HUES6 (cell line): ENCODE data around the gene DIS3L2.
"Not testable (repeated sequence)": the region's sequence is repeated elsewhere in the genome, so short reads cannot be mapped to it uniquely, and the experiment has no call there.

Experiments used
- H3K27ac ChIP-seq: 2 replicates; pipeline ENCODE4 v1.7.0; 2013; ENCODE audit warnings: low read depth, mild to moderate bottlenecking, low read length, inconsistent platforms
- H3K27me3 ChIP-seq: 2 replicates; pipeline ENCODE4 v1.6.1; 2013; ENCODE audit warnings: low read length; ENCODE audit not compliant: control insufficient read depth, insufficient read depth
- H3K36me3 ChIP-seq: 2 replicates; pipeline ENCODE4 v1.6.1; 2013; ENCODE audit warnings: low read length; ENCODE audit not compliant: control insufficient read depth, insufficient read depth
- H3K4me1 ChIP-seq: 2 replicates; pipeline ENCODE4 v1.6.1; 2013; ENCODE audit warnings: low read length; ENCODE audit not compliant: control insufficient read depth, insufficient read depth
- H3K4me3 ChIP-seq: 2 replicates; pipeline ENCODE4 v1.5.1; 2013; ENCODE audit warnings: low read depth, low read length
- H3K9ac ChIP-seq: one replicate; pipeline ENCODE4 v1.6.1; 2013; ENCODE audit warnings: mild to moderate bottlenecking, low read length
- H3K9me3 ChIP-seq: 2 replicates; pipeline ENCODE4 v1.6.1; 2013; ENCODE audit warnings: low read depth, low read length; ENCODE audit not compliant: control insufficient read depth, insufficient read depth

The DIS3L2 gene

GRCh38 chr2:232353660-232354059 lies 392.1 kb downstream of the DIS3L2 start:
- peaks cover 36% of the 10 kb centered on the region for H3K27me3 ChIP-seq
- no peaks in the 10 kb centered on the region for H3K4me1 ChIP-seq
- no peak overlapping the region for H3K9ac ChIP-seq
- H3K36me3 ChIP-seq, result no peaks in the 10 kb centered on the region
- no peak overlapping the region for H3K4me3 ChIP-seq
- H3K9me3 ChIP-seq, result peaks cover 12% of the 10 kb centered on the region
- no peak overlapping the region for H3K27ac ChIP-seq

- no peak overlapping the region for H3K4me3 ChIP-seq
- H3K36me3 ChIP-seq, result no peaks in the 10 kb centered on the region
- no peak overlapping the region for H3K9ac ChIP-seq
- no peak overlapping the region for H3K27ac ChIP-seq
- peaks cover 36% of the 10 kb centered on the region for H3K27me3 ChIP-seq
- peaks cover 12% of the 10 kb centered on the region for H3K9me3 ChIP-seq
- no peaks in the 10 kb centered on the region for H3K4me1 ChIP-seq
Measured at GRCh38 chr2:232354069-232354468, 392.6 kb downstream of the DIS3L2 start.

- Histone ChIP-seq H3K4me3 (no peak overlapping the region), H3K9ac (no peak overlapping the region), H3K27ac (no peak overlapping the region), H3K36me3 (no peaks in the 10 kb centered on the region), H3K27me3 (no peaks in the 10 kb centered on the region), H3K9me3 (0 out of 2 replicates have a peak, but pooled peaks cover 2% of the 10 kb centered on the region), H3K4me1 (peaks cover 9% of the 10 kb centered on the region)
Measured at GRCh38 chr2:232361646-232362045, 400.1 kb downstream of the DIS3L2 start.

GRCh38 chr2:232362174-232362900 lies 400.8 kb downstream of the DIS3L2 start:
- no peaks in the 10 kb centered on the region for H3K27me3 ChIP-seq
- H3K36me3 ChIP-seq, result no peaks in the 10 kb centered on the region
- H3K9me3 ChIP-seq, result 0 out of 2 replicates have a peak, but pooled peaks cover 2% of the 10 kb centered on the region
- no peak overlapping the region for H3K9ac ChIP-seq
- H3K4me1 ChIP-seq, result peaks cover 9% of the 10 kb centered on the region
- H3K4me3 ChIP-seq, result no peak overlapping the region
- no peak overlapping the region for H3K27ac ChIP-seq

GRCh38 chr2:232363064-232363783 lies 401.7 kb downstream of the DIS3L2 start:
- H3K27ac ChIP-seq, H3K9me3 ChIP-seq, H3K4me3 ChIP-seq, H3K9ac ChIP-seq, H3K36me3 ChIP-seq, H3K27me3 ChIP-seq: not testable (repeated sequence)
- H3K4me1 ChIP-seq, result peaks cover 15% of the 10 kb centered on the region

GRCh38 chr2:232363784-232364615 lies 402.5 kb downstream of the DIS3L2 start:
- no peak overlapping the region for H3K4me3 ChIP-seq
- H3K27ac ChIP-seq, result no peak overlapping the region
- no peak overlapping the region for H3K9ac ChIP-seq

GRCh38 chr2:232364806-232365594 lies 403.5 kb downstream of the DIS3L2 start:
- not testable (repeated sequence) for H3K9ac ChIP-seq, H3K4me3 ChIP-seq, H3K36me3 ChIP-seq, H3K27ac ChIP-seq, H3K9me3 ChIP-seq, H3K27me3 ChIP-seq
- H3K4me1 ChIP-seq, result peaks cover 24% of the 10 kb centered on the region

More at GRCh38 chr2:232363784-232364615, 402.5 kb downstream of the DIS3L2 start:
- Histone ChIP-seq H3K36me3 (no peaks in the 10 kb centered on the region), H3K27me3 (no peaks in the 10 kb centered on the region), H3K4me1 (peaks cover 18% of the 10 kb centered on the region), H3K9me3 (0 out of 2 replicates have a peak, but pooled peaks cover 2% of the 10 kb centered on the region)

- no peak overlapping the region for H3K9ac ChIP-seq
- no peaks in the 10 kb centered on the region for H3K36me3 ChIP-seq
- H3K9me3 ChIP-seq, result 0 out of 2 replicates have a peak, but pooled peaks cover 2% of the 10 kb centered on the region
- no peak overlapping the region for H3K4me3 ChIP-seq
- peaks cover 24% of the 10 kb centered on the region for H3K4me1 ChIP-seq
- no peaks in the 10 kb centered on the region for H3K27me3 ChIP-seq
- H3K27ac ChIP-seq, result no peak overlapping the region
Measured at GRCh38 chr2:232365621-232366321, 404.3 kb downstream of the DIS3L2 start.

- H3K9me3 ChIP-seq, H3K9ac ChIP-seq, H3K36me3 ChIP-seq, H3K27ac ChIP-seq, H3K4me3 ChIP-seq, H3K27me3 ChIP-seq: not testable (repeated sequence)
- peaks cover 24% of the 10 kb centered on the region for H3K4me1 ChIP-seq
Measured at GRCh38 chr2:232366461-232366860, 404.9 kb downstream of the DIS3L2 start.

GRCh38 chr2:232367016-232367415 lies 405.5 kb downstream of the DIS3L2 start:
- Histone ChIP-seq H3K9me3 (no peaks in the 10 kb centered on the region), H3K4me3 (no peak overlapping the region), H3K27ac (no peak overlapping the region), H3K27me3 (no peaks in the 10 kb centered on the region), H3K4me1 (peaks cover 24% of the 10 kb centered on the region), H3K36me3 (no peaks in the 10 kb centered on the region), H3K9ac (no peak overlapping the region)
